ENCODE measurements around the gene EPHB3.
A peak's percentile ranks its signal among the peaks of the same experiment; 100 is the strongest.

The EPHB3 gene

DNA sequence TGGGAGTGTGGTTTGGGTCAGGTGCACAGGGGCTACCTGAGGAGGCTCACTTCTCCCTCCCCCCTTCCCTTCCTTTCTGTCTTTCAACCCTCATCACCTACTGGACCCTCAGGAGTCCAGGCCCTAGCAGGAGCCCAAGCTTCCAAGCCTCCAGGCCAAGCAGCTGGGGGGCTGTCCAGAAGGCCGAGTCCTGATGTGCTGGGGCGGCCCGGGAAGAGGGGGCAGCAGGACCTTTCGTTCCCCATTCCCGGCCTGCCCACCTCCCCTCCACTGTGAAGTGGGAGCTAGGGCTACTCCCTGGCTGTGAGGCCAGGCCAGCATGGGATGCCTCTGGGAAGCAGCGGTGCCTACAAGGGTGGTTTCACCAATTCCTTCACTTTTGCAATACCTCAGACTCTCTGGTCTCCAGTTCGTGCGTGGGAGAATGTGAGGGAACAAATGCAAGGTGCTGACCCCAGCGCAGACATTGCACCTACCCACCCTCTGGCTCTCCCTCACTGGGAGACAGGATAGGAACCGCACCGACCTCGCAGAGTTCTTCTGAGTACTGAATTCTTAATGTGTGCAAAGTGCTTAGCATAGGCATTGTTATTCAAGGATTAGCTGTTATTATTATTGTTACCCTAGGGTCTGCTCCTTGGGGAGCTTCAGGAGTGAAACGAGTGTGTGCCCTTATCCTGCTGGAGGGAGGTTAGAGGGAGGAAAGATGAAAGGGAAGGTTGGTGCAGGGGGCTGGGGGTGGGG lies 2.5 kb downstream of the EPHB3 start:
- DNase-seq (ENCODE audit: low read depth, low spot score): no peak

DNA sequence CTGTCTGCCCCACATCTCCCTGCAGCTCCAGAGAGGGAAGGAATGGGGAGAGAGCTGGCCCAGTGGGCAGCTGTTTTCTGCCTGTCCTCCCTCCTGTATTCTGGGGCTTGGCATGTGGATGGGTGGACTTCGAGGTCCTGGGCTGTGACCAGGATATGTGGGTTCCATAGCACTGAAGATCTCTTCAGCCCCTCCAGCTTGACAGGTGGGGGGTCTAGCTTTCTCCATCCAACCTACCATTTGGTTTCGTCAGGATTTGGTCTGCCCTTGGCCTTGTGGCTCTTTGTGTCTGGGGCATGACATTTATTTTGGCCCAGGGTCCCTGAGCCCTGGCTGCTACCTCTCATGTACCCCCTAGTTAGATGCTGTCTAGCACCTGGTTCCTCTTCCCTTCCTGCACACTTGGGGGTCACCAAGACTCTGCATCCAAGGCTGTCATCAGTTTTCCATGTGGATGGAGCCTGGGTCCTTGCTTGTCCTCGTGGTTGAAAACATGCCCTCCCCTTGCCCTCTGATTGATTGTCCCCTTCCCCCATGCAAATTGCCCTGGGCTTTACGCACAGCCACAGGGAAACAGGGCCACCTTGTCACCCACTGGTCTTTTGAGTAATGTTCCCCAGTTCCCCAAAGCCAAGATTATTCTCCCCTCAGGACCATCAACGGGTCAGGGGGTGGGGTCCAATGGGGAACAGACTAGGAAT lies 3.2 kb downstream of the EPHB3 start:
- no peak for DNase-seq (ENCODE audit: low read depth, low spot score)

DNA sequence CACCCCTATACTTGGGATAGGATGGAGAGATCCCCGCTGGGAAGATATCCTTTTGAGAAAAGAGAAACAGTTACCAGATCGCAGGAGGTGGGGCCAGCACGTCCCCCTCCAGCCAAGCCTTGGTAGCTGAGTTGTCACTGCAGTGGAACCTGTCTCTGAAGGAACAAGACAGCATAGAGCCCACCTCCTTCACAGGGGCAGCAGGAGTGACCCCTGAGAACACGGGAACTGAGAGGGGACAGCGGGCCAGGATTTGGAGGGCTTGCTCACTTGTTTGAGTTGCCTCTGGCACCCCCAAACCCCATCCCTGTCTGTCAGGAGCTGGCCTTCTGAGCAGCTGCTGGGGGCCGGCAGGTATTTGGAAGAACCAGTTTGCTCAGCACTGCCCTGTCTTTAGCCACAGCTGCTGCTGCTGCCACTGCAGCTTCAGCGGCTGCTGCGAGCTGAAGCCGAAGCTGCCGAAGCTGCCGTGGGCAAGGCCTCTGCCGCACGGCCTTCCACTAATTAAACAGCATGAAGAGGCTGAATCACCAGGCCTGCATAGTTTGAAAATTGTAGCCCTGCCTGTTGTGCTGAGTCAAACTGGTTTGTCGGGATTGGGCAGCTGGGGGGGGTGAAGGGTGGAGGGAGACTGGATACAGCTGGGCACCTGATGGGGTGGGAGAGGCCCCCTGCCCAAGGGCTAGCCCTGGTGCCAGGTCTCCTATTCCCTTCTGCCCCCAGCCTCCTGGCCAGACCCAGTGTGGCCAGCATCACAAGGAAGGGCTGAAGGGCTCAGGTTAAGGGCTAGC lies 4.0 kb downstream of the EPHB3 start:
- no peak for DNase-seq (ENCODE audit: low read depth, low spot score)

DNA sequence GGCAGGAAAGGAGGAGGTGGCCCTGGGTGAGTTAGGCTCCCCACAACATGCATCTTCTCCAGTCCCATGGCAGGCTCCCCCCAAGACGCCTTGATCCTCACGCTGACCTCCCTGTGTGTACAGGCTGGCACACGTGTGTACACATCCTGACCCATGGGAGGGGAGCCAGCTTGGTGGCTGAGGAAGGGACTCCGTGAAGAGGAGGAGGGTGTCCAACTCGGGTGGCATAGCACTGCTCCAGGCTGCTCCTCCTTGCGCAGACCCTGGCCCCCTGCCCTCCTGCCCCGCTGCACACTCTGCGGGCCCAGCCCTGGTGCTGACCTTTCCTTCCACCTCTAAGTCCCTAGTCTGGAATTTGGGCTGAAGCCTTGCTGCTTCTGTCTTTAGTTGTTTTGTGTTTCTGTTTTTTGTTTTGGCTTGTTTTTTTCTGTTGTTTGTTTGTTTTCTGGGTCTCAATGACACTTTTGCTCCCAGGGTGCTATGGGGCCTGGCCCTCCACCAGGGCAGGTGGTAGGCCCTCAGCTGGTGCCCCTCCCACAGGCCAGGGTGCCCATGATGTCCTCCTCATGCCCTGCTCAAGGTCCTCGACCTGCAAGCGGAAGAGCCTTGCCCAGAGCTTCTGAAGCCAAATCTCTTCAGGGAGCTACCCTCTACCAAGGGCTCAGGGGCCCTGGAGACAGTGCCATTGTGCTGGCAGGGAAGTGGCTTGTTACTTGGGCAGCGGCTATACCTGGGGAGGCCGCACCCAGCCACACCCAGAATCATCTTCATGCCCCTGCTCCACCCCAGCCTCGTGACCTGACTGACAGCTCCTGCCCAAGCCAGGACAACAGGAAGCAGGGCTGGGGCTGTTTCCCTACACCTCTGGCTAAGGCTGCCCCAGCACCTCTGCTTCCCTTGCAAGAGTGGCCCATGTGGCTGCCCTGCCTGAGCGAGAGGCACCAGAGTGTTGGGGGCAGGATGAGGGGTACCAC lies 5.1 kb downstream of the EPHB3 start:
- no peak for DNase-seq (ENCODE audit: low read depth, low spot score)

DNA sequence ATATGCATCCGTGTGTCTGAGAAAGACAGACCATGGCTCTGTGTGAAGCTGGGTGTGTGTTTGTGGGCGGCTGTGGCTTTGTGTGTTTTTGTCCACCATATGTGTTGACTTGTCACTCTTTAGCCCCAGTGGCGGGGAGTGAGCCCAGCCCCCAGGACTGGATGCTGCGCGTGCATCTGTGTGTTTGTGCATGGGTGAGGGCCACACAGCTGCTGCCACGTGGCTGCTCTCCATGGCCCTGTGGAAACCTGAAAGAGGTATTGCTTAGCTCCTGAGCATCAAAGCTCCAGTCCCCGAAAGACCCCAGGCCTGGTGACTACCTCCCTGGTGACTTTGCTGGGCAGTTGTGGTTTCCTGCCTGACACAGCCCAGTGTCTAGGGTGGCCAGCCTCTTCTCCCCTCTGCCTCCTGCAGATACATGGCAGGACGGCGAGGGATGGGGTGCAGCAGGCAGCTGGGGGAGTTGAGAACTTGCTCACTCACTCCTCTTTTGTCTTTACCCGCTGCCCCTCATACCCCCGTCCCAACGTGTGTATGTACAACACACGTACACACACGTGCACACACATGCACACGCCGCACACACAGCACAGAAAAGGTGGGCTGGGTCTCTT lies 6.5 kb downstream of the EPHB3 start:
- DNase-seq (ENCODE audit: low read depth, low spot score): no peak

DNA sequence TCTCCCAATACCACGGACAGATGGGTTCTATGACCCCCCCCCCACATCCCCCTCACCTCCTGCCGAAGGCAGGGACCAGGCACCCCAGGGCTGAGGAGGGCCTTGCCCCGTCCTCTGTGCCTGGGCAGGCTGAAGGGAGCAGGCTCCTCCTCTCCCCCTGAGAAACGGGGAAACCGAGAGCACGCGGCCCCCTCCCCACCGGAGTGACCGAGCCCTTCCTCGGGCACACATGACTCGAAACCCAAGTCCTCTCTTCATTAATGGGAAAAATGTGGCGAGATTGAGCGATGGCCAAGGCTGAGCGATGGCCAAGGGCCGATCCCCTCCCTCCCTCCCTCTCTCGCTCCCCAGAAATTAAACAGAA lies 7.0 kb downstream of the EPHB3 start:
- no peak for DNase-seq (ENCODE audit: low read depth, low spot score)

DNA sequence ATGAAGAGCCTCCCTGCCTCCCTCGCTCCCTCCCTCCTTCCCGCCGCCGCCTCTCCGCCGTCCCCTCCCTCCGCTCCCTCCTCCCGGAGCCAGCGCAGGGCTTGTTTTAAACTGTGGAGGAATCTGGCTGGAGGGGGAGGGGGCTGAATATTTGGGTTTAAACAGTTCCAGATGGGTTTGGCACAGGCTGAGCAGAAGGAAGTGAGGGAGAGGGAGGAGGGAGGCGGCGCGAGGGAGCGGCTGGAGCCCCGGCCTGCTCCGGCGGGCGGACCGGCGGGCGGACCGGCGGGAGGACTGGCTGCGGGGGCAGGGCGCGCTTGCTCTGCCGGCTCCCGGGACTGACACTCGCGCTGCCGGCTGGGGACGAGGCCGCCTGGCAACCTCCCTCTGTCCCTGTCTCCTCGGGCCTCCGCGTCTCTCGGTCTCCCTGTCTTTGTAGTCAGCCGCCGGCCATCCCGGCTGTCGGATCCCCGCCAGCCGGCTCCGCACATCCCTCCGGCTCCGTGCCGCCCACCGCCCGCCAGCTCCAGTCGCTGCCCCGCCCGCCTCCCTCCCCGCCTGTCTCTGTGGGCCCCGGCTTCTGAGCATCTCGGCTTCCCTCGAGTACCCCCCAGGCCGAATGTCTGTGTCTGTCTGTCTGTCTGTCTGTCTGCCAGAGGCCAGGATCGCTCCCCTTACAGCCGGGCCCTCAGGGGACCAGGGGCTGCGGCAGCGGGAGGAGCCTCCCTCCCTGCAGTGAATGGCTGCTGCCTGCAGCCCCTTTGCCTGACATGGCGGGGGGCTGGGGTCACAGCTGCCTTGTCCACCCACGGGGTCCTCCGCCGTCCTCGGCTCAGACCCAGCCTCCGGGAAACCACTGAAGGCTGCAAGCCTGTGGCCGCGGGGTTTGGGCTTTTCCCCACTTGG lies 7.6 kb downstream of the EPHB3 start:
- no peak for DNase-seq (ENCODE audit: low read depth, low spot score)

DNA sequence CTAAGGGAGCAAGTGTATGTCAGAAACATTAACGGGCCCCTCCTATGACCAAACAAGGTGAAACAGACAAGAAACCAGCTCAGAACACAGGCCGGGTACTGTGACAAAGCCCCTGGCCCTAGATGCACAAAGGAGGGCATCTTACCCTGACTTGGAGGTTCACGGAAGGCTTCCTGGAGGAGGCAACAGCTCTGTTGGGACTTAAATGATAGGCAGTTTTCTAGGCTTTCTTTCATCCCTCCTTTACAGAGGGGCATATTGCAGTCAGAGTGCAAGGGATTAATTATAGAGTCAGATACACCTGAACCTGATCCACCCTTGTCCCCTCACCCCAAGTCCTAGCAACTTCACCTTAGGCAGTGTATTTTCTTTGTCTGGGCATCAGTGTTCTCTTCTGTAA lies 8.4 kb downstream of the EPHB3 start:
- DNase-seq (ENCODE audit: low read depth, low spot score): no peak

DNA sequence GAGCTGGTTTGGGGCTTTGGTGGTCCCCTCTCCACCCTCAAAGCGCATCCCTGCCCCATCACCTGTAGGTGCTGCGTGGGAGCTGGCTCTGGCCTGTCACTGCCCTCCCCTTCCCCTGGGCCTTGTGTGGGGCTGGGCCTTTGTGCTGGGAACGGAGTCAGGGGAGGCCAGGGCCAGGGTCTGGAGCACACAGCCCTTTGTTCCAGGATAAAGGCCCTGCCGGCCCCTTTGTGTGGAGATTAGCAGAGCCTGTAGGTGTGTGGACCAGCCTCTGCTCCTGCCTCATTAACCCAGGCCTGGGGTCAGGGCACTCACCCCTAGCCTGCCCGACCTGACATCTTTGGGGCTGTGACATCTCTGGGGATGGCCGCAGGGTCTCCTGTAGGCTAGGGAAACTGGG lies 8.9 kb downstream of the EPHB3 start:
- DNase-seq (ENCODE audit: low read depth, low spot score): no peak

DNA sequence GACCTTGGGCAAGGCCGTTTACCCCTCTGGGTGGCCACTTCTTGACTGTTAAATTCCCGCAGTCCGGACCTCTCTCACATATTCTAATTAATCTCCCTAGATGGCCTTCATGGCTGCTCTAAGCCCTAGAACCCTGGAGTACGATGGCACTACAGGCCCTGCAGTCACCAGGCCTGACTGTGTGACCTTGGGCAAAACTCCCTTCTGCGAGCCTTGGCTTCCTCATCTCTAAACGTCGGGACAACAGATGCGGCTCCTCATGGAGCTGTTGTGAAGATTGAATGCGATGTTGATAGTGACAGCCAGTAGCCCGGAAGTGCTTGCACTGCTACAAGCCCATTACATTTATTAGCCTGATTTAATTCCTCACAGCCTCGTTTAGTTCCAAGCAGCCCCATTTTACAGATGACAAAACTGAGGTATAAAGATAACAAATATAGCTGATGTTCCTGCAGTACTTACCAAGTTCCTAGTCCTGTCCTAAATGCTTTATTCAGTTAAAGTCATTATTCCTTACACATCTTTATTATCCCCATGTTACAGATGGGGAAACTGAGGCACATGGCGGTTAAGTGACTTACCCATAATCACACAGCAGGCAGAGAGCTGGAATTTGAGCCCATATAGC lies 10.3 kb downstream of the EPHB3 start:
- no peak for DNase-seq (ENCODE audit: low read depth, low spot score)

DNA sequence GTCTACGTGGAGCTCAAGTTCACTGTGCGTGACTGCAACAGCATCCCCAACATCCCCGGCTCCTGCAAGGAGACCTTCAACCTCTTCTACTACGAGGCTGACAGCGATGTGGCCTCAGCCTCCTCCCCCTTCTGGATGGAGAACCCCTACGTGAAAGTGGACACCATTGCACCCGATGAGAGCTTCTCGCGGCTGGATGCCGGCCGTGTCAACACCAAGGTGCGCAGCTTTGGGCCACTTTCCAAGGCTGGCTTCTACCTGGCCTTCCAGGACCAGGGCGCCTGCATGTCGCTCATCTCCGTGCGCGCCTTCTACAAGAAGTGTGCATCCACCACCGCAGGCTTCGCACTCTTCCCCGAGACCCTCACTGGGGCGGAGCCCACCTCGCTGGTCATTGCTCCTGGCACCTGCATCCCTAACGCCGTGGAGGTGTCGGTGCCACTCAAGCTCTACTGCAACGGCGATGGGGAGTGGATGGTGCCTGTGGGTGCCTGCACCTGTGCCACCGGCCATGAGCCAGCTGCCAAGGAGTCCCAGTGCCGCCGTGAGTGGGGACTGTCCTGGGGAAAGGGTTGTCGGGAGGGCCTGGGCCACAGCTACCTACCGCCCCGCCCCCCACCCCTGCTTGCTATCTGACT lies 11.2 kb downstream of the EPHB3 start:
- DNase-seq (ENCODE audit: low read depth, low spot score): no peak

DNA sequence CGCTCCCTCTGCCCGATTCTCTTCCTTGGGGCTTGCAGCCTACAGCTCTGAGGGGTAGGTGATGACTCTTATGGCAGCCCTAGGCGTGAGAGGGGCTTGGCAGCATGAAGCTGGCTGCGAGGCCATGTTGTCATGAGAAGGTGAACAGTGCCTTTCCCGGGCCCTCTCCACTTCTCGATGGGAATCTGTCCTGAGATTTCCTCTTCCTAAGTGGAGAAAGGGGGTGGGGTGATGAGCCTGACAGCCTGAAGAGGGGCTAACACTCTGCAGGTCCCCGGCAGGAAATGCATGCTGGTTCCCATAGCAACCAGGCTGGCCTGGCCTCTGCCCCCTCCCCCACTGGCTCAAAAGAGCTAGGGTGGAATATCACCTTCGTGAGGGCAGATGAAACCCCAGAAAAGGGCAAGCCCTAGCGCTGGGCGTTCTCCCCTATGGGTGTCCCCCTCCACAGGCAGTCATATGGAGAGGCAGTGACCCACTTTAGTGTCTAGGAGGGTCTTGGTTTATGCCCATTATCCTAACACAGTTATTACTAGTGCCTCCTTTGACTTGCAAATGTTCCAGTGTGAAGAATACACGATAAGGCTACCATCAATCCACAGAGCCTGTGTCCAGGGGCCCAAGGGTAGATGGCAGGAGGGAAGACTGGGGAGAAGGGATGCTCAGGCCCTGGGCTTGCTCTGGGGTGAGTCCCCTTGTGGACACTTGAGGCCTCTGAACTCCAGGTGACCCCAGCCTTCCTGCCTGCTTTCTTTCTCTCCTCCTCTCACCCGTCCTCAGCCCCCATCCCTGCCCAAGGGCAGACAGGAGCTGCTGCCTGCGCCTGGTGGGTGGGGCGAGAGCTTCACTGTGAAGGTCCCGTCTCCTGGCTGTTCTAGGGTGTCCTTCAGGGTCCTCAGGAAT lies 13.2 kb downstream of the EPHB3 start:
- peak; percentile 63 for DNase-seq (ENCODE audit: low read depth, low spot score)

DNA sequence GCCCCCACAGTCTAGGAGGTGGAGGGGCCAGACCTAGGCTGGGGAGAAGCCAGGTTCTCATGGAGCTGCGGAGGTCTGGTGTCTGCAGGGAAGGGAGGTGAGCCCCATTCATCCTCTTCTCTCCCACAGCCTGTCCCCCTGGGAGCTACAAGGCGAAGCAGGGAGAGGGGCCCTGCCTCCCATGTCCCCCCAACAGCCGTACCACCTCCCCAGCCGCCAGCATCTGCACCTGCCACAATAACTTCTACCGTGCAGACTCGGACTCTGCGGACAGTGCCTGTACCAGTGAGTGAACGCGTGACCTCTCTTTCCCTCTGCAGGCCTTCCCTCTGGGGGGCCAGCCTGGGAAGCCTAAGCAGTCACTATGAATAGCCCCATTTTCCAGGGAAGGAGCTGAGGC lies 14.1 kb downstream of the EPHB3 start:
- DNase-seq (ENCODE audit: low read depth, low spot score): no peak

DNA sequence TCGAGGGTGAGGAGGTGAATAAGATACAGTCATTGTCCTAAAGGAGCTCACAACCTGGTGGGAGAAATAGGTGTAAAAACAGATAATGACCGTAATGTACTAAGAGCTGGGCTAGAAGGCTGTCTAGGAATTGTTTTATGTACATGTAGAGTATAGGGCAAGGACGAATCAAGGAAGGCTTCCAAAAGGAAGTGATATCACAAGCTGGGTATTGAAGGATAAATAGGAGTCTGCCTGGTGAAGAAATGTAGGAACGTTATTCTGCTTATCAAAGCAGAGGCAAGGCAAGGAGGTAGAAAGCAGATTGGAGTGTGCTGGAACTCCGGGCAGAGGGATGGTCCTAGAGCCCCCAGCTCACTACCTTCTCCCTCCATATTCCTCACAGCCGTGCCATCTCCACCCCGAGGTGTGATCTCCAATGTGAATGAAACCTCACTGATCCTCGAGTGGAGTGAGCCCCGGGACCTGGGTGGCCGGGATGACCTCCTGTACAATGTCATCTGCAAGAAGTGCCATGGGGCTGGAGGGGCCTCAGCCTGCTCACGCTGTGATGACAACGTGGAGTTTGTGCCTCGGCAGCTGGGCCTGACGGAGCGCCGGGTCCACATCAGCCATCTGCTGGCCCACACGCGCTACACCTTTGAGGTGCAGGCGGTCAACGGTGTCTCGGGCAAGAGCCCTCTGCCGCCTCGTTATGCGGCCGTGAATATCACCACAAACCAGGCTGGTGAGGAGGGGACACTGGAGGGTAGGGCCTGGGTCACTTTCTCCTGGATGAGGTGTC lies 15.1 kb downstream of the EPHB3 start:
- no peak for DNase-seq (ENCODE audit: low read depth, low spot score)

DNA sequence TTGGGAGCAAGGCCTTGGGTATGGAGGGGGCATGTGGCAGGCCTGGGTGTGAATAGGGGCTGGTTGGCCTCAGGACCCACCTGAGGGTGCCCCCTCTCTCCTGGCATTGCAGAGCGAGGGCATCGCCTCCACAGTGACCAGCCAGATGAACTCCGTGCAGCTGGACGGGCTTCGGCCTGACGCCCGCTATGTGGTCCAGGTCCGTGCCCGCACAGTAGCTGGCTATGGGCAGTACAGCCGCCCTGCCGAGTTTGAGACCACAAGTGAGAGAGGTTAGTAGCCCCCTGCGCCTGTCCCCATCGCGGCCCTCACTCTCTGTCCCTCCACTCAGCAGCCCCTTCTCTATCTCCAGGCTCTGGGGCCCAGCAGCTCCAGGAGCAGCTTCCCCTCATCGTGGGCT lies 16.0 kb downstream of the EPHB3 start:
- DNase-seq (ENCODE audit: low read depth, low spot score): no peak

DNA sequence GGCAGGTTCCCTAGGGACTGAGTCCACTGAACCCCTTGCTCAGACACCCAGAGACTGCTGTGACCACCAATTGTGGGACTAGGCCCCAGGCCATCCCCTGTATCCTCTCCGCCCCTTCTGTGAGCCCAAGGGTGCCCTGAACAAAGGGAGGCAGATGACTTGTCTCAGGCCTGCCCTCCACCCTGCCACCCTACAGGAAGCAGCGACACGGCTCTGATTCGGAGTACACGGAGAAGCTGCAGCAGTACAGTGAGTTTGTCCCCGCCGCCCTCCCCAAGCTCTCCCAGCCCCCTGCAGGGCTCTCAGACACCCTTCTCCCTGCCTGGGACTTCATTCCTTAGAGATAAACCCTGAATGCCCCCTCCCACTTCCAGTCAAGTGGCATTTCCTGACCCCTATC lies 16.6 kb downstream of the EPHB3 start:
- no peak for DNase-seq (ENCODE audit: low read depth, low spot score)

DNA sequence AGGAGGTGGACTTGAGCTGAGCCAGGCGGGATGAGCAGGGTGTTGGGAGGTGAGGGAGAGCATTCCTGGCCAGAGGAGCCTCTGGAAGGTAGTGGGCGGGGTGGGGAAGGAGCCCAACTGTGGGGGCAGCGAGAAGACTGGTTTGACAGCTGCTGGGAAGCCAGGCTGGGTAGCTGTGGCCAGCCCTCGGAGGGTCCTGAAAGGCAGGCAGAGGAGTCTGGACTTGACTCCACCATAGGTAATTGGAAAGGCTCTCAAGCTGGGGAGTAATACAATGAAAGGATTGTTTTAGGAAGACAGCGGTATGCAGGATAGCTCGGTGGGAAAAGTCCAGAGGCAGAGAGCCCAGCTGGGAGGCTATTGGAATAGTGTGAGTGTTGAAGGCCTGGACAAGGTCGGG lies 17.2 kb downstream of the EPHB3 start:
- DNase-seq (ENCODE audit: low read depth, low spot score): no peak

Measured in iPS DF 19.7 (cell line).